GM12874 (cell line): ENCODE measurements around the gene DDX4.

ENCODE experiments used
- CTCF ChIP-seq: IDR thresholded peaks from 2 replicates; pipeline ENCODE4 v1.5.1; 2011; ENCODE audit warnings: low read depth, mild to moderate bottlenecking, control low read depth, low read length, moderate library complexity; ENCODE audit not compliant: insufficient read depth

Gene DDX4

GRCh38 chr5:55701462-55702103, 36.3 kb upstream of the DDX4 start:
- no peak for TF ChIP-seq CTCF

GRCh38 chr5:55702598-55703345, 35.1 kb upstream of the DDX4 start:
- TF ChIP-seq CTCF = no peak

GRCh38 chr5:55706230-55706629, 31.6 kb upstream of the DDX4 start:
- no peak for TF ChIP-seq CTCF

- no peak for TF ChIP-seq CTCF
Measured at GRCh38 chr5:55708732-55709131, 29.1 kb upstream of the DDX4 start.

GRCh38 chr5:55711507-55712022, 26.3 kb upstream of the DDX4 start:
- TF ChIP-seq CTCF = no peak

DNA sequence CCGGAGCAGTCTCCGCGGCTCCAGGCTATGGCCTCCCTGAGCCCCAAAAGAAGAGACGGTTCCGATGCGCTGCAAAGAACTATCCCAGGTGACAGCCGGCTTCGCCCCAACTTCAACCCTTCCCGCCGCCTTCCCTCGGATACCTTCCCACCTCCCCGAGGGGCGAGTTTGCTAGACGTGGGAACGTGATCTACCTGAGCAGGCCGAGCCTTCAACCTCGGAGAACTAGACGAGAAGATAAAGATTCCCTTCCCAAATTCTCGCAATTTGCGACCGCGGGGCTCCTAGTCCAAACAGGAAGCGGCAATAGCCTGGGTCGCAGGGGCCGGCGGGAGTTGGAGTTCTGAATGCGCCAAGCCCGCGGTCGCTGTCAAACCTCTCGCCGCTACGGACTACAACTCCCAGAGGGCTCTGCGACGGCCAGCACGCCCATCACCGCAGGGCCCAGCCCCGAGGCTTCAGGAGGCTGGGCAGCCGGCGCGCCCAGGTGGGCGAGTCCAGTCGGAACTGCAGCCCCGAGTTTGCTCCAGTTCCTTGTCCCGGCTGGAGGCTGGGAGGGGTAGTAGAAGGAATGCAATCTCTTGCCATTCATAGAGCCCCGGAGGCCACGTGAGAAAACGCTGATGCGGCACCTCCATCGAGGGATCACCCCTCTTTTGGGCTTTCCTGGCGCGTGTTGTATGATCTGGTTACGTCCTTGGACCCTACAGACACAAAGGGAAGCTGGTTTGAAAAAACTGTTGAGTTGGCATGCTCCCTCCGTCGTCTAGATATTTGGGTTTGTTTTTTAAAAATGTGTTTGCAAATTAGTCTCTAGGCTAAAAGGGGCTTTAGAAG, 25.6 kb upstream of the DDX4 start, which contains the start of gene SLC38A9:
Gene SLC38A9 (minus strand): TSS at position 302 of the 837 bp plus-strand sequence. CDS start 14,366 bp downstream, outside the sequence.
- TF ChIP-seq CTCF = no peak

GRCh38 chr5:55713871-55714270, 24.0 kb upstream of the DDX4 start:
- TF ChIP-seq CTCF = no peak
